Gastroesophageal sphincter (tissue), 4 donors: ENCODE data around the gene TMEM19. TPM values are rescaled to one million over a fixed set of nuclear protein-coding genes. Genes with fewer than 3 reads are reported as not detected.

Experiments
- ATAC-seq: fragments of 150-250 bp; one replicate; pipeline ENCODE4 v1.9.1; 2016; ENCODE audit warnings: mild to moderate bottlenecking, moderate library complexity
- H3K27ac ChIP-seq, 4 donors: fragments of 200-600 bp; sonication (generic) in 3 of 4; 1 replicate in 3 of 4; 2 replicates in 1 of 4; pipeline ENCODE4 v1.5.1; 2016 to 2019
- H3K27me3 ChIP-seq: fragments of 200-600 bp; sonication (generic); one replicate; pipeline ENCODE4 v1.5.1; 2019
- H3K36me3 ChIP-seq, 2 donors: fragments of 200-600 bp; sonication (generic); one replicate each; pipeline ENCODE4 v1.5.1; 2019; ENCODE audit warnings: control low read depth in 1 of 2
- H3K4me1 ChIP-seq, 3 donors: fragments of 200-600 bp; sonication (generic); 1 replicate in 2 of 3; 2 replicates in 1 of 3; pipeline ENCODE4 v1.5.1; 2016 to 2019; ENCODE audit warnings: control low read depth in 2 of 3
- H3K4me3 ChIP-seq, 2 donors: fragments of 200-600 bp; sonication (generic); one replicate each; pipeline ENCODE4 v1.5.1; 2019; ENCODE audit warnings: mild to moderate bottlenecking in 1 of 2, moderate library complexity in 1 of 2
- H3K9me3 ChIP-seq, 3 donors: fragments of 200-600 bp; sonication (generic); one replicate each; pipeline ENCODE4 v1.5.1; 2017 to 2019; ENCODE audit warnings: control low read depth in 2 of 3
- CTCF ChIP-seq, 4 experiments: fragments of 200-600 bp in 2 of 4; fragments of 450-650 bp in 2 of 4; sonication (generic) in 1 of 4; IDR thresholded peaks; one replicate each; pipeline ENCODE4 v1.5.1; 2017 to 2019; ENCODE audit warnings: antibody characterized with exemption in 4 of 4, mild to moderate bottlenecking in 2 of 4, moderate library complexity in 2 of 4
- EP300 ChIP-seq: sonication (generic); formaldehyde crosslinking; IDR thresholded peaks from one replicate; pipeline ENCODE4 v1.6.1; 2017; ENCODE audit warnings: antibody characterized with exemption, mild to moderate bottlenecking
- POLR2A ChIP-seq, 2 donors: fragments of 450-650 bp; IDR thresholded peaks; one replicate each; pipeline ENCODE4 v1.6.1; 2017; ENCODE audit warnings: antibody characterized with exemption in 2 of 2, mild to moderate bottlenecking in 2 of 2, moderate library complexity in 1 of 2
- POLR2AphosphoS5 ChIP-seq: sonication (generic); formaldehyde crosslinking; IDR thresholded peaks from one replicate; pipeline ENCODE4 v1.6.1; 2017; ENCODE audit warnings: antibody characterized with exemption
- whole genome bisulfite sequencing, 2 donors: methylation state at CpG; one replicate each; pipeline ENCODE4 v1.1.5; 2018; ENCODE audit warnings: low coverage in 1 of 2; 5-methylcytosine and 5-hydroxymethylcytosine counted together
- total RNA-seq, 4 donors: library from RNA; depleted of rRNA; stranded (reverse); fragments of >200 nt; gene quantifications; one replicate each; pipeline ENCODE4 v1.1.0, GENCODE V29; 2016

TMEM19 gene
- total RNA-seq, 4 donors from 2014 or later = 15.5 to 28.9 (median 19.9) TPM

DNA sequence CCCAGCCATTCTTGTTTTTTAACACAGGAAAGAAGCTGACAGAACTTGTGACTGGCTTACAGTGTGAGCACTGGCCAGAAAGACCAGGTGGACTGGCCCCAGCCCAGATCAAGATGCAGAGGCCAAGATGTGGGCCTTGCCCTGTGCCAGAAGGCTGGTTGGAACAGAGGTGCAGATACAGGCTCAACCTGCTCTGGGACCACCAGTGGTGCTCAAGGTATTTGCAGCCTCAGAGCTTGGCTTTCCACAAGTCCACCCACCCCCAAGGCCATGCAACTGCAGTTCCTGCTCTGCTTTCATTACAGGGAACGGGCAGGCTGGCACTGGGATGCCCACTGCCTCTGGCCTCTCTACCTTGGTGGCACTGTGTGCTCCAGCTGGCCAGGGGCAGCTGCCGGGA lies 45.6 kb upstream of the TMEM19 start:
- H3K27ac ChIP-seq = no peak overlapping the region
- H3K9me3 ChIP-seq = no peaks in the 10 kb centered on the region
- no peaks in the 10 kb centered on the region for H3K27me3 ChIP-seq
- ATAC-seq = no peak
- H3K36me3 ChIP-seq = peaks cover 12 to 94% of the 10 kb centered on the region in 2 donors
- WGBS, 2 donors = 80 to 90% methylated on average over 1 to 2 of the region's 2 CpGs
- TF ChIP-seq POLR2A (IDR thresholded peaks at IDR 0.05) (no peak), POLR2AphosphoS5 (no peak), CTCF (IDR thresholded peaks at IDR 0.05) (no peak), EP300 (no peak)
- no peak overlapping the region for H3K4me3 ChIP-seq
- H3K4me1 ChIP-seq = no peaks in the 10 kb centered on the region

DNA sequence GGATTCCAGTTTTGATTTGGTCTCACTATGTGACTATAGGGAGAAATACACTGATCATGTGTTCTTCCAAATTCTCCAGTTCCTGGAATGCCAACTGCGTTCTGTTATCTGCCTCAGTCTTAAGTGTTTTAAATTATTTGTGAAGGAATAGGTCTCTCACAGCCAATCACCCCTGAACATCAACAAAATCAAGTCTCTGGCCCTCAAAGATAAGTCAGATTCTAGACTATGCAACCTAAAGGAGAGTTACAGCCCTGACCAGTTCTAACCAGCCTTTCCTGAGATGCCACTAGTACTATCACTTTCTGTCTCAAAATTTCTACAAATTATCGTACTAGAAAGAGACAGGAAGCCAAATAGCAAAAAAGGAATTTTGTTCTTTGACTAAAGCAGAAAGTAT lies 44.5 kb upstream of the TMEM19 start:
- WGBS, 2 donors = 83 to 85% methylated on average over 2 of the region's 2 CpGs
- Histone ChIP-seq H3K4me3 (no peak overlapping the region), H3K9me3 (no peaks in the 10 kb centered on the region), H3K27me3 (no peaks in the 10 kb centered on the region), H3K36me3 (peaks cover 10 to 94% of the 10 kb centered on the region in 2 donors), H3K4me1 (no peaks in the 10 kb centered on the region), H3K27ac (no peak overlapping the region)
- no peak for TF ChIP-seq CTCF (IDR thresholded peaks at IDR 0.05)
- TF ChIP-seq POLR2AphosphoS5 = no peak
- no peak for TF ChIP-seq POLR2A (IDR thresholded peaks at IDR 0.05)
- TF ChIP-seq EP300 = no peak
- ATAC-seq = no peak

DNA sequence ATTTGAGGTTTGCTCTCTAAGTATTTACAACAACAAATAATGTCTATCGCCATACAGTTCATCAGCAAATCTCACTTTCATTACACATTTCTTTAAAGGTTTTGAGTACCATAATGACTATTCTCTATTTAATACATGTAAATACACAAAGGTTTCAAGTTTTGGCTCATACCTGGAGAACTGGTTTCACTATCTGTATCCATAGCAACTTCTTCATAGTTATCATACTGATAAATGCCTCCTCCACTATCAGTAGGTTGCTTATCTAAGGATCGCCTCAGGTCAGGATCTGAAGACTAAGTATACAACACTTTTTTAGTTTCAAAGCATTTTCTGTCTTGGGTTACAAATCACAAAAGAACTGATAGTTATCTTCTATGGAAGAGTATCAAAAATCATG lies 43.6 kb upstream of the TMEM19 start:
- Histone ChIP-seq H3K4me1 (no peaks in the 10 kb centered on the region), H3K9me3 (no peaks in the 10 kb centered on the region), H3K27ac (no peak overlapping the region), H3K4me3 (no peak overlapping the region), H3K36me3 (peaks cover 10 to 95% of the 10 kb centered on the region in 2 donors), H3K27me3 (no peaks in the 10 kb centered on the region)
- ATAC-seq = no peak
- TF ChIP-seq POLR2AphosphoS5 (no peak), EP300 (no peak), POLR2A (IDR thresholded peaks at IDR 0.05) (no peak), CTCF (IDR thresholded peaks at IDR 0.05) (no peak)
- WGBS, 2 donors = 82 to 90% methylated on average over 2 of the region's 2 CpGs

DNA sequence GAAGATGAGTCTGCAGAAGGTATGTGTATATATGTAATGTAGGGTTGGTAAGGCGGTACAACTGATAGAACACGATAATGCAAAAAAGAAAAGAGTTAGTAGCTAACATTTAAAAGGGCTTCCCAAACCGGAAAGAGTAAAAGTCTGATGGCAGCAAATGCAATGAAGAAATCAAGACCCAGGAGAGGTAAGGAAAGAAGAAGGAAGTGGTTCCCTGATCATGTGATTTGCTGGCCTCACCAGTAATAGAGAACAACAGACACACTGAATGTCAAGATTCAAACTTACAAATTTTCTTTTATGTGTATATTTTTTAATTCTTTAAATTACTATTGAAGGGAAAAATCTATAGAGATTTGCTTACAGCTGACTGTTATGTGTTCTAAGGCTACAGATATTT lies 40.6 kb upstream of the TMEM19 start:
- H3K9me3 ChIP-seq = no peaks in the 10 kb centered on the region
- TF ChIP-seq POLR2A (IDR thresholded peaks at IDR 0.05) = no peak
- TF ChIP-seq EP300 = no peak
- TF ChIP-seq CTCF (IDR thresholded peaks at IDR 0.05) = no peak
- no peak for TF ChIP-seq POLR2AphosphoS5
- H3K4me1 ChIP-seq = peaks cover 0 to 8% (median 0%) of the 10 kb centered on the region in 3 donors
- no peak overlapping the region for H3K4me3 ChIP-seq
- H3K27ac ChIP-seq = no peak overlapping the region
- ATAC-seq = no peak
- H3K36me3 ChIP-seq = peaks cover 8 to 87% of the 10 kb centered on the region in 2 donors
- H3K27me3 ChIP-seq = no peaks in the 10 kb centered on the region
- 66 to 76% methylated on average over 3 of the region's 3 CpGs for WGBS, 2 donors

GRCh38 chr12:71646512-71646911 lies 39.4 kb upstream of the TMEM19 start:
- Histone ChIP-seq H3K4me3 (no peak overlapping the region), H3K27ac (no peak overlapping the region), H3K36me3 (peaks cover 8 to 79% of the 10 kb centered on the region in 2 donors), H3K9me3 (no peaks in the 10 kb centered on the region), H3K4me1 (peaks cover 0 to 20% (median 0%) of the 10 kb centered on the region in 3 donors), H3K27me3 (no peaks in the 10 kb centered on the region)
- WGBS, 2 donors = 92 to 95% methylated on average over 3 of the region's 3 CpGs
- ATAC-seq = no peak
- TF ChIP-seq EP300 (no peak), CTCF (IDR thresholded peaks at IDR 0.05) (no peak), POLR2AphosphoS5 (no peak)
